ENCODE results near the gene DBNDD1. TPM values are rescaled to one million over a fixed set of nuclear protein-coding genes. Genes with fewer than 3 reads are reported as not detected.

The DBNDD1 gene
- total RNA-seq, 1 experiment from 2014 or later, result 32.3 TPM

DNA sequence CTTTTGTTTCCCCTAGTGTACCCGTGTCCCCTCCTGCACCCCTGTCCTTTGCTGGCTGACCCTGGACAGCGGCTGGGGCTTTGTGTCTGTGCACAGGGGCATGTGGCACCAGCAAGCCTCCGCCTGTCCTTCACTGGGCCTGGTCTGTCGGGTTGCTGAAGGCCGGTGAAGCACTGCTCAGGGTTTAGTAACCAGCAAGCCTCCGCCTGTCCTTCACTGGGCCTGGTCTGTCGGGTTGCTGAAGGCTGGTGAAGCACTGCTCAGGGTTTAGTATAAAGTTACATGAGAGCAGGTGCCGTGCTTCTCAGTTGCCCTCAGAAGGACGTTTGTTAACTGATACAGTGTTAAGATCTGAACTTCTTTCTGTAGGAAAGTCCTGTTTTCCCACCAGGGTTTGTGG lies 36.9 kb downstream of the DBNDD1 start:
- Histone ChIP-seq H3K9me3 (ENCODE audit: control insufficient read depth, insufficient read depth, low read depth, low read length) (no peaks in the 10 kb centered on the region), H3K27me3 (ENCODE audit: control insufficient read depth, insufficient read depth, low read length) (no peaks in the 10 kb centered on the region), H3K4me3 (ENCODE audit: low read depth in 2 of 2, low read length in 2 of 2) (no peak overlapping the region), H3K36me3 (ENCODE audit: control insufficient read depth, insufficient read depth, low read length) (0 out of 2 replicates have a peak, but pooled peaks cover 3% of the 10 kb centered on the region), H3K4me1 (ENCODE audit: control insufficient read depth, insufficient read depth, low read length) (no peaks in the 10 kb centered on the region), H3K27ac (ENCODE audit: low read length) (no peak overlapping the region)
- no TSS peak for BruUV-seq (replicated peaks)
- ChIA-PET CTCF (no interaction called here), POLR2A (no interaction called here)
- intact Hi-C loops (cut with micrococcal nuclease; ENCODE audit: unreplicated experiment) (no loop called here), in situ Hi-C loops (cut with HindIII; ENCODE audit: low pct_unique_long_range_greater_than_20kb, low sequenced_read_pairs) (no loop called here)
- no peak for TF ChIP-seq TCF7L2 (IDR thresholded peaks at IDR 0.05; ENCODE audit: low read depth, low read length)
- TF ChIP-seq, protein P1, sequence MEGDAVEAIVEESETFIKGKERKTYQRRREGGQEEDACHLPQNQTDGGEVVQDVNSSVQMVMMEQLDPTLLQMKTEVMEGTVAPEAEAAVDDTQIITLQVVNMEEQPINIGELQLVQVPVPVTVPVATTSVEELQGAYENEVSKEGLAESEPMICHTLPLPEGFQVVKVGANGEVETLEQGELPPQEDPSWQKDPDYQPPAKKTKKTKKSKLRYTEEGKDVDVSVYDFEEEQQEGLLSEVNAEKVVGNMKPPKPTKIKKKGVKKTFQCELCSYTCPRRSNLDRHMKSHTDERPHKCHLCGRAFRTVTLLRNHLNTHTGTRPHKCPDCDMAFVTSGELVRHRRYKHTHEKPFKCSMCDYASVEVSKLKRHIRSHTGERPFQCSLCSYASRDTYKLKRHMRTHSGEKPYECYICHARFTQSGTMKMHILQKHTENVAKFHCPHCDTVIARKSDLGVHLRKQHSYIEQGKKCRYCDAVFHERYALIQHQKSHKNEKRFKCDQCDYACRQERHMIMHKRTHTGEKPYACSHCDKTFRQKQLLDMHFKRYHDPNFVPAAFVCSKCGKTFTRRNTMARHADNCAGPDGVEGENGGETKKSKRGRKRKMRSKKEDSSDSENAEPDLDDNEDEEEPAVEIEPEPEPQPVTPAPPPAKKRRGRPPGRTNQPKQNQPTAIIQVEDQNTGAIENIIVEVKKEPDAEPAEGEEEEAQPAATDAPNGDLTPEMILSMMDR (IDR thresholded peaks at IDR 0.05), result no peak
- TF ChIP-seq SIN3A (IDR thresholded peaks at IDR 0.05; ENCODE audit: borderline replicate concordance, insufficient read depth, low read depth, low read length), result no peak
- no peak for TF ChIP-seq POLR2AphosphoS5 (IDR thresholded peaks at IDR 0.05; ENCODE audit: low read depth, low read length)
- TF ChIP-seq, protein P2, sequence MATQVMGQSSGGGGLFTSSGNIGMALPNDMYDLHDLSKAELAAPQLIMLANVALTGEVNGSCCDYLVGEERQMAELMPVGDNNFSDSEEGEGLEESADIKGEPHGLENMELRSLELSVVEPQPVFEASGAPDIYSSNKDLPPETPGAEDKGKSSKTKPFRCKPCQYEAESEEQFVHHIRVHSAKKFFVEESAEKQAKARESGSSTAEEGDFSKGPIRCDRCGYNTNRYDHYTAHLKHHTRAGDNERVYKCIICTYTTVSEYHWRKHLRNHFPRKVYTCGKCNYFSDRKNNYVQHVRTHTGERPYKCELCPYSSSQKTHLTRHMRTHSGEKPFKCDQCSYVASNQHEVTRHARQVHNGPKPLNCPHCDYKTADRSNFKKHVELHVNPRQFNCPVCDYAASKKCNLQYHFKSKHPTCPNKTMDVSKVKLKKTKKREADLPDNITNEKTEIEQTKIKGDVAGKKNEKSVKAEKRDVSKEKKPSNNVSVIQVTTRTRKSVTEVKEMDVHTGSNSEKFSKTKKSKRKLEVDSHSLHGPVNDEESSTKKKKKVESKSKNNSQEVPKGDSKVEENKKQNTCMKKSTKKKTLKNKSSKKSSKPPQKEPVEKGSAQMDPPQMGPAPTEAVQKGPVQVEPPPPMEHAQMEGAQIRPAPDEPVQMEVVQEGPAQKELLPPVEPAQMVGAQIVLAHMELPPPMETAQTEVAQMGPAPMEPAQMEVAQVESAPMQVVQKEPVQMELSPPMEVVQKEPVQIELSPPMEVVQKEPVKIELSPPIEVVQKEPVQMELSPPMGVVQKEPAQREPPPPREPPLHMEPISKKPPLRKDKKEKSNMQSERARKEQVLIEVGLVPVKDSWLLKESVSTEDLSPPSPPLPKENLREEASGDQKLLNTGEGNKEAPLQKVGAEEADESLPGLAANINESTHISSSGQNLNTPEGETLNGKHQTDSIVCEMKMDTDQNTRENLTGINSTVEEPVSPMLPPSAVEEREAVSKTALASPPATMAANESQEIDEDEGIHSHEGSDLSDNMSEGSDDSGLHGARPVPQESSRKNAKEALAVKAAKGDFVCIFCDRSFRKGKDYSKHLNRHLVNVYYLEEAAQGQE (IDR thresholded peaks at IDR 0.05; ENCODE audit: insufficient read depth in 1 of 2, low read depth in 2 of 2, low read length in 1 of 2), result no peak
- DNase-seq (ENCODE audit: low read depth, low spot score) (no peak), ATAC-seq (no peak)

DNA sequence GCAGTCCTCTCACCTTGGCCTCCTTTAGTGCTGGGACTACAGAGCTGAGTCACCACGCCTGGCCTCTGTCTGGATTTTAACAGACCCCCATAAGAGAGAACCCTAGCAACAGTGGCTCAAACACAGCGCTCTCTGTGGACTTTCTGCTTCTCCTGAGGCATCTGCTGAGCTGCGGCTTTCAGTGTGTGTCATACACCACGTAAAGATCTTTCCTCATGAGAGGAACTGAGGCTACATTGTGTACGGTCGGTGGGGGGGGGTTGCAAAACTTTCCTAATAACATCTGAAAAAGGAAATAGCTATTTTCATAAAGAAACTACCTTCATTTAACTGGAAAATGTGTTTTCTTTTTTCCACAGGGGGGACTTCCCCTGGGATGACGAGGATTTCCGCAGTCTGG lies 37.8 kb downstream of the DBNDD1 start:
- H3K36me3 ChIP-seq (ENCODE audit: control insufficient read depth, insufficient read depth, low read length), result 0 out of 2 replicates have a peak, but pooled peaks cover 3% of the 10 kb centered on the region
- no peaks in the 10 kb centered on the region for H3K27me3 ChIP-seq (ENCODE audit: control insufficient read depth, insufficient read depth, low read length)
- TF ChIP-seq, protein P1 (IDR thresholded peaks at IDR 0.05), result no peak
- no peak for TF ChIP-seq POLR2AphosphoS5 (IDR thresholded peaks at IDR 0.05; ENCODE audit: low read depth, low read length)
- TF ChIP-seq, protein P2 (IDR thresholded peaks at IDR 0.05; ENCODE audit: insufficient read depth in 1 of 2, low read depth in 2 of 2, low read length in 1 of 2), result no peak
- TF ChIP-seq TCF7L2 (IDR thresholded peaks at IDR 0.05; ENCODE audit: low read depth, low read length), result no peak
- no peak for TF ChIP-seq SIN3A (IDR thresholded peaks at IDR 0.05; ENCODE audit: borderline replicate concordance, insufficient read depth, low read depth, low read length)
- DNase-seq (ENCODE audit: low read depth, low spot score) (no peak), ATAC-seq (no peak)
- H3K4me3 ChIP-seq (ENCODE audit: low read depth in 2 of 2, low read length in 2 of 2), result no peak overlapping the region
- intact Hi-C loops (cut with micrococcal nuclease; ENCODE audit: unreplicated experiment), result no loop called here
- H3K27ac ChIP-seq (ENCODE audit: low read length), result no peak overlapping the region
- H3K9me3 ChIP-seq (ENCODE audit: control insufficient read depth, insufficient read depth, low read depth, low read length), result no peaks in the 10 kb centered on the region
- ChIA-PET POLR2A (no interaction called here), CTCF (no interaction called here)
- H3K4me1 ChIP-seq (ENCODE audit: control insufficient read depth, insufficient read depth, low read length), result no peaks in the 10 kb centered on the region
- BruUV-seq (replicated peaks), result no TSS peak
- in situ Hi-C loops (cut with HindIII; ENCODE audit: low pct_unique_long_range_greater_than_20kb, low sequenced_read_pairs), result no loop called here

Data from Panc1 (cell line).